ENCODE measurements around the gene ATP6V0E1. TPM values are rescaled to one million over a fixed set of nuclear protein-coding genes. Genes with fewer than 3 reads are reported as not detected.

Gene ATP6V0E1
- polyA plus RNA-seq, 1 donor from 2014 or later = 53.0 TPM

- TF ChIP-seq EZH2 (IDR thresholded peaks at IDR 0.05; ENCODE audit: borderline replicate concordance, insufficient read depth, low read length, poor library complexity, severe bottlenecking) (no peak), POLR2AphosphoS5 (IDR thresholded peaks at IDR 0.05) (no peak), MXI1 (conservative IDR thresholded peaks at IDR 0.05; ENCODE audit: poor library complexity, severe bottlenecking) (no peak)
These were observed 52.5 kb downstream of the ATP6V0E1 start (continued) for GRCh38 chr5:173035904-173036707.

GRCh38 chr5:173039188-173039587 is 55.6 kb downstream of the ATP6V0E1 start:
- TF ChIP-seq EP300 (conservative IDR thresholded peaks at IDR 0.05; ENCODE audit: poor library complexity, severe bottlenecking) = no peak
- no peak for TF ChIP-seq EZH2 (IDR thresholded peaks at IDR 0.05; ENCODE audit: borderline replicate concordance, insufficient read depth, low read length, poor library complexity, severe bottlenecking)
- TF ChIP-seq RAD21 (conservative IDR thresholded peaks at IDR 0.05) = no peak
- TF ChIP-seq POLR2AphosphoS5 (IDR thresholded peaks at IDR 0.05) = no peak
- no peak for TF ChIP-seq CTCF (IDR thresholded peaks at IDR 0.05; ENCODE audit: poor library complexity, severe bottlenecking)
- no peak for TF ChIP-seq TAF1 (IDR thresholded peaks at IDR 0.05; ENCODE audit: low read depth)
- no peak for TF ChIP-seq SMC3 (conservative IDR thresholded peaks at IDR 0.05; ENCODE audit: poor library complexity)
- TF ChIP-seq MXI1 (conservative IDR thresholded peaks at IDR 0.05; ENCODE audit: poor library complexity, severe bottlenecking) = no peak
- no peak for TF ChIP-seq REST (IDR thresholded peaks at IDR 0.05; ENCODE audit: borderline replicate concordance)
- Histone ChIP-seq H3K4me3 (ENCODE audit: low read length) (no peak overlapping the region), H3K79me2 (replicated peaks; ENCODE audit: insufficient read depth, low read length) (no peaks in the 10 kb centered on the region), H3K9me3 (ENCODE audit: low read length) (no peaks in the 10 kb centered on the region), H3F3A (ENCODE audit: insufficient read depth, low read length, poor library complexity, severe bottlenecking) (no peaks in the 10 kb centered on the region), H3K9ac (ENCODE audit: low read length) (no peak overlapping the region), H4K20me1 (ENCODE audit: insufficient read depth) (no peaks in the 10 kb centered on the region), H3K4me2 (ENCODE audit: low read length) (no peak overlapping the region), H3K9me2 (ENCODE audit: insufficient read depth, low read length) (no peaks in the 10 kb centered on the region), H3K27ac (ENCODE audit: low read length) (no peak overlapping the region), H2AFZ (ENCODE audit: low read depth, low read length) (no peak overlapping the region), H3K36me3 (ENCODE audit: insufficient read depth, low read length) (no peaks in the 10 kb centered on the region), H3K27me3 (ENCODE audit: insufficient read depth, low read depth, low read length) (no peaks in the 10 kb centered on the region)

- Histone ChIP-seq H3K27ac (ENCODE audit: low read length) (no peak overlapping the region), H3K79me2 (replicated peaks; ENCODE audit: insufficient read depth, low read length) (no peaks in the 10 kb centered on the region), H3K27me3 (ENCODE audit: insufficient read depth, low read depth, low read length) (no peaks in the 10 kb centered on the region), H3K9me2 (ENCODE audit: insufficient read depth, low read length) (no peaks in the 10 kb centered on the region), H2AFZ (ENCODE audit: low read depth, low read length) (no peak overlapping the region), H4K20me1 (ENCODE audit: insufficient read depth) (no peaks in the 10 kb centered on the region), H3F3A (ENCODE audit: insufficient read depth, low read length, poor library complexity, severe bottlenecking) (no peaks in the 10 kb centered on the region), H3K36me3 (ENCODE audit: insufficient read depth, low read length) (no peaks in the 10 kb centered on the region), H3K9ac (ENCODE audit: low read length) (no peak overlapping the region), H3K9me3 (ENCODE audit: low read length) (no peaks in the 10 kb centered on the region), H3K4me2 (ENCODE audit: low read length) (no peak overlapping the region), H3K4me3 (ENCODE audit: low read length) (no peak overlapping the region)
- TF ChIP-seq RAD21 (conservative IDR thresholded peaks at IDR 0.05) (no peak), SMC3 (conservative IDR thresholded peaks at IDR 0.05; ENCODE audit: poor library complexity) (no peak), TAF1 (IDR thresholded peaks at IDR 0.05; ENCODE audit: low read depth) (no peak), EZH2 (IDR thresholded peaks at IDR 0.05; ENCODE audit: borderline replicate concordance, insufficient read depth, low read length, poor library complexity, severe bottlenecking) (no peak), EP300 (conservative IDR thresholded peaks at IDR 0.05; ENCODE audit: poor library complexity, severe bottlenecking) (no peak)
These were observed 56.4 kb downstream of the ATP6V0E1 start for GRCh38 chr5:173039964-173040363.
